ENCODE measurements around the gene CDK15. TPM values are rescaled to one million over a fixed set of nuclear protein-coding genes. Genes with fewer than 3 reads are reported as not detected.

CDK15 gene
- total and polyA plus RNA-seq, 9 of the 15 experiments (the other 6 are each of a cell fraction or from before 2014, with no cell fraction given) = not detected

GRCh38 chr2:201906777-201907562, 100.6 kb downstream of the CDK15 start (continued):
- TF ChIP-seq ZNF407 (IDR thresholded peaks at IDR 0.05; ENCODE audit: low read depth) (no peak), ZNF699 (CRISPR knock-in tag; IDR thresholded peaks at IDR 0.05; ENCODE audit: insufficient replicate concordance) (no peak), CREB5 (CRISPR knock-in tag; IDR thresholded peaks at IDR 0.05) (no peak), USF1 (CRISPR knock-in tag; IDR thresholded peaks at IDR 0.05) (peak; percentile 39; the same call in 1 of the 2 replicates), ZNF639 (CRISPR knock-in tag; conservative IDR thresholded peaks at IDR 0.05 in 1 of 2, IDR thresholded peaks at IDR 0.05 in 1 of 2) (no peak), ZFPM2 (CRISPR knock-in tag; IDR thresholded peaks at IDR 0.05) (no peak), MECOM (CRISPR knock-in tag; IDR thresholded peaks at IDR 0.05) (no peak), FOXJ2 (tag; IDR thresholded peaks at IDR 0.05) (0 out of 2 replicates have a peak, but pooled peaks have one; percentile 39)
- TF ChIP-seq, protein P1, sequence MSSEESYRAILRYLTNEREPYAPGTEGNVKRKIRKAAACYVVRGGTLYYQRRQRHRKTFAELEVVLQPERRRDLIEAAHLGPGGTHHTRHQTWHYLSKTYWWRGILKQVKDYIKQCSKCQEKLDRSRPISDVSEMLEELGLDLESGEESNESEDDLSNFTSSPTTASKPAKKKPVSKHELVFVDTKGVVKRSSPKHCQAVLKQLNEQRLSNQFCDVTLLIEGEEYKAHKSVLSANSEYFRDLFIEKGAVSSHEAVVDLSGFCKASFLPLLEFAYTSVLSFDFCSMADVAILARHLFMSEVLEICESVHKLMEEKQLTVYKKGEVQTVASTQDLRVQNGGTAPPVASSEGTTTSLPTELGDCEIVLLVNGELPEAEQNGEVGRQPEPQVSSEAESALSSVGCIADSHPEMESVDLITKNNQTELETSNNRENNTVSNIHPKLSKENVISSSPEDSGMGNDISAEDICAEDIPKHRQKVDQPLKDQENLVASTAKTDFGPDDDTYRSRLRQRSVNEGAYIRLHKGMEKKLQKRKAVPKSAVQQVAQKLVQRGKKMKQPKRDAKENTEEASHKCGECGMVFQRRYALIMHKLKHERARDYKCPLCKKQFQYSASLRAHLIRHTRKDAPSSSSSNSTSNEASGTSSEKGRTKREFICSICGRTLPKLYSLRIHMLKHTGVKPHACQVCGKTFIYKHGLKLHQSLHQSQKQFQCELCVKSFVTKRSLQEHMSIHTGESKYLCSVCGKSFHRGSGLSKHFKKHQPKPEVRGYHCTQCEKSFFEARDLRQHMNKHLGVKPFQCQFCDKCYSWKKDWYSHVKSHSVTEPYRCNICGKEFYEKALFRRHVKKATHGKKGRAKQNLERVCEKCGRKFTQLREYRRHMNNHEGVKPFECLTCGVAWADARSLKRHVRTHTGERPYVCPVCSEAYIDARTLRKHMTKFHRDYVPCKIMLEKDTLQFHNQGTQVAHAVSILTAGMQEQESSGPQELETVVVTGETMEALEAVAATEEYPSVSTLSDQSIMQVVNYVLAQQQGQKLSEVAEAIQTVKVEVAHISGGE (CRISPR knock-in tag; IDR thresholded peaks at IDR 0.05) = peak in 1 of 3 experiments; percentile 29; a peak in 1 of 6 replicates

Data from K562 (cell line).